NCI-H2196 treated with DMSO at 0.1 percent for 48 hours (cell line): ENCODE measurements around the gene CBY2.
"Not testable (repeated sequence)": the region's sequence is repeated elsewhere in the genome, so short reads cannot be mapped to it uniquely, and the experiment has no call there.

Experiments used
- DNase-seq: peaks from one replicate; lab custom pipeline; 2025; ENCODE audit not compliant: unreplicated experiment; lab: John Stamatoyannopoulos, UW

CBY2 gene

GRCh38 chr13:45702088-45702487, at the start of gene CBY2:
Gene CBY2 (plus strand): TSS chr13:45702320. CDS start chr13:45702391, 71 bp downstream.
- DNase-seq: no peak

DNA sequence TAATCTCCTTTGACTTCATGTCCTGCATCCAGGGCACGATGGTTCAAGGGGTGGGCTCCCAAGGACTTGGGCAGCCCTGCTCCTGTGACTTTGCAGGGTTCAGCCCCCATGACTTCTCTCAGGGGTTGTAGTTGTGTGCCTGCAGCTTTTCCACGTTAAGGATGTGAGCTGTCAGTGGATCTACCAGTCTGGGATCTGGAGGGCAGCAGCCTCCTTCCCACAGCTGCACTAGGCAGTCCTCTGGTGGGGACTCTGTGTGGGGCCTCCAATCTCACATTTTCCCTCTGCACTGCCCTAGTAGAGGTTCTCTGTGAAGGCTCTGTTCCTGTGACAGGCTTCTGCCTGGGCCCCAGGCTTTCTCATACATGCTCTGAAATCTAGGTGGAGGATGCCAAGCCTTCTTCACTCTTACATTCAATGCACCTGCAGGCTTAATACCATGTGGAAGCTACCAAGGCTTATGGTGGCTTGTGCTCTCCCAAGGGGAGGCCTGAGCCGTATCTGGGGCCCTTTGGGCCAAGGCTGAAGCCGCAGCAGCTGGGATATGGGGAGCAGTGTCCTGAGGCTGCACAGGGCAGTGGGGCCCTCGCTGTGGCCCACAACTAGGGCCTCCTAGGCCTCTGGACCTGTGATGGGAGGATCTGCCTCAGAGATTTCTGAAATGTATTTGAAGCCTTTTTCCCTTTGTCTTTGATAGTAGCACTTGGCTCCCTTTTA, 47.3 kb upstream of the CBY2 start:
- DNase-seq: no peak

GRCh38 chr13:45658586-45659235, 43.4 kb upstream of the CBY2 start:
- no peak for DNase-seq

- DNase-seq: no peak
Observed at GRCh38 chr13:45659536-45659935, 42.6 kb upstream of the CBY2 start.

DNA sequence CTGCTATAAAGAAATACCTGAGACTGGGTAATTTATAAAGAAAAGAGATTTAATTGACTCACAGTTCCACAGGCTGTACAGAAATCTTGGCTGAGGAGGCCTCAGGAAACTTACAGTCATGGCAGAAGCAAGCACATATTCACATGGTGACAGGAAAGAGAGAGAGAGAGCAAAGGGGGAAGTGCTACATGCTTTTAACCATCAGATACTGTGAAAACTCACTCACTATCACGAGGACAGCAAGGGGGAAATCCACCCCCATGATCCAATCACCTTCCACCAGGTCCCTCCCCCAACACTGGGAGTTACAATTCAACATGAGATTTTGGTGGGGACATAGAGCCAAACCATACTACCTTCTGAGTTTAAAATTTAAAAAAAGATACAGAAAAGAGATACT, 41.7 kb upstream of the CBY2 start:
- DNase-seq: not testable (repeated sequence)

- DNase-seq: no peak
Observed at GRCh38 chr13:45662162-45662561, 40.0 kb upstream of the CBY2 start.

DNA sequence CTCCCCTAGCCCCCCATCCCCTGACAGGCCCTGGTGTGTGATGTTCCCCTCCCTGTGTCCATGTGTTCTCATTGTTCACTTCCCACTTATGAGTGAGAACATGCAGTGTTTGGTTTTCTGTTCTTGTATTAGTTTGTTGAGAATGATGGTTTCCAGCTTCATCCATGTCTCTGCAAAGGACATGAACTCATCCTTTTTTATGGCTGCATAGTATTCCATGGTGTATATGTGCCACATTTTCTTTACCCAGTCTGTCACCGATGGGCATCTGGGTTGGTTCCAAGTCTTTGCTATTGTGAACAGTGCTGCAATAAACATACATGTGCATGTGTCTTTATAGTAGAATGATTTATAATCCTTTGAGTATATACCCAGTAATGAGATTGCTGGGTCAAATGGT, 39.2 kb upstream of the CBY2 start:
- DNase-seq: not testable (repeated sequence)

GRCh38 chr13:45669626-45670025, 32.5 kb upstream of the CBY2 start:
- not testable (repeated sequence) for DNase-seq

- DNase-seq: peak; percentile 0
Observed at GRCh38 chr13:45670189-45670885, 31.8 kb upstream of the CBY2 start.

- DNase-seq: no peak
Observed at GRCh38 chr13:45674908-45675307, 27.2 kb upstream of the CBY2 start.

- DNase-seq: no peak
Observed at GRCh38 chr13:45678282-45678681, 23.8 kb upstream of the CBY2 start.

- no peak for DNase-seq
Observed at GRCh38 chr13:45681113-45681512, 21.0 kb upstream of the CBY2 start.

GRCh38 chr13:45682494-45683008, 19.6 kb upstream of the CBY2 start:
- no peak for DNase-seq

DNA sequence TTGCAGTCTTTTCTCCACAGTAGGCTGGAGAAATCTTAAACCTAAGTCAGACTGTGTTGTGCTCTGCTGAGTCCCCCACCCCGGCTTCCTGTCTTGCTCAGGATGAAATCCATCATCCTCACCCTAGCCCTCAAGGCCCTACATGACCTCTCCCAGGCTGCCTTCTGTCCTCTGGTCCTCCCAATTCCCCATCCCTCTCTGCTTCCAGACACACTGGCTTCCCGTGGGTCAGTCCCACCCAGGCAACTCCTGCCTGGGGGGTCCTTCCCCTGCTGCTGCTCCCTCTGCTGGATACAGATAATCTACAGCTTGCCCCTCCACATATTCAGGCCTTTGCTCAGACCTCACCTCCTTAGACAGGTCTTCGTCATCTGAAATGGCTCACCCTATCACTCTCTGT, 18.4 kb upstream of the CBY2 start:
- no peak for DNase-seq

GRCh38 chr13:45688577-45688976, 13.5 kb upstream of the CBY2 start:
- DNase-seq: no peak

- no peak for DNase-seq
Observed at GRCh38 chr13:45690636-45691035, 11.5 kb upstream of the CBY2 start.

DNA sequence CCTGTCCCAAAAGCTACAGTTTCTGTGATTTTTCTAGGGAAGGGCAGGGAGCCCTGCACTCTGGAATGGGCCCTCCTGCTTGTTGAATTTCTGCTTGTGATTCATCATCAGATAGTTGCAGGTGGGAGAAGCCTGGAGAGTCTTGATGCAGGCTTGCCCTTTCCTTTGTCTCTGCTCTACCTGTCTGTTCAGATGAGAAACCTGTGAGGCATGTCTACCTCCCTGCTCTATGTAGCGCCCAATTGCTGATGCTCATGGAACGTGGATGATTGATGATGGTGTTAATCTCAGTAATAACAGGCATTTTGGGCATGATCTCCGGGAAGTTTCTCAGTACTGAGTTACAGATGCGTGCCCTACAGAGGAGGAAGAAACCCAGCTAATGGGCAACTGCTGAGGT, 10.9 kb upstream of the CBY2 start:
- no peak for DNase-seq

- no peak for DNase-seq
Observed at GRCh38 chr13:45691667-45692066, 10.5 kb upstream of the CBY2 start.

DNA sequence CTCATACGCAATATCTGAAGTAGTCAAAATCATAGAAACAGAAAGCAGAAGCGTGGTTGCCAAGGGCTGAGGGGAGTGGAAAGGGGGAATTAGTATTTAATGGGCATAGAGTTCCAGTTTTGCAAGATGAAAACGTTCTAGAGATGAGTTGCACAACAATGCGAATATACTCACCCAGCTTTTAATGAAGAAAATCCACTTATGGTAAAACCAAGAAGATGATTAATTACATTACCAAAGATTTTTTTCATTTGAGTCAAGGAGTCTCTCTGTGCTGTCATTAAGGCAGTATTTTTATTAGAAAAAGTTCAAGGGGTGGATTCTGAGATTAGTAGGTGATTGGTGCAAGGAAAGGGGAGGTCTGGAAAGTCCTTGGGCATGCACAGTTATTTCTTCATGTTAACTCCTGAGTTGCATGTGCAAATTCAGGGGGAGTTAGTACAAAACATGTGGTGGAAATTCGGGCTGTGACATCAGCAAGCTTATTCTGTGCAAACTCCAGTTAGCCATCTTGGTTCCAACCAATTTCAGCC, 6.9 kb upstream of the CBY2 start:
- no peak for DNase-seq

DNA sequence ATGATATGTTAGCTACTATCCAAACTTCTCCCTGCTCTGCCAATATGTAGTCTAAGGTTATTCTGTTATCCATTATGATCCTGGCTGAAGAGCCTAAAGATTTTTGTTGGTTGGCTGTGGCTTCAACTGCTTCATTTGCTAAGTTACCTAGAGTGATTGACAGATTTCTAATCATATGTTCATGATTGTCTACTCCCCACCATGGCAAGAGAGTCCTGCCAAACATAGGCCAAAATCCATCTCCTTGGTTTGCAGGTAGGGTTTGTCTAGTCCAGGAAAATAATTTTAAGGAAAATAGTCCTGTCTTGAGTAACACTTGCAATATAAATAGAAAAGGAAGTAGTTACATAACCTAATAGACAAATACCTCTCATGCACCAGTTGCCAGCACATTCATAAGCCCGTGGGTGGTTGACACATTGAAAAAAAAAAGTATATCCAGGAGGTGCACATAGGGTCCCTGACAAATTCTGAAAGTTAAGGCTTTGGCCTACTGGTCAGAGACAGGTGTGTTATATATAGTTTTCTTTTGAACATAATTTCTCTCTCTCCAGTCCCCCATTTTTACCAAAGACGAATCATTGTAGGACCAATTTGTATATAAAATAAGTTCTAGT, 5.4 kb upstream of the CBY2 start:
- DNase-seq: no peak
